ENCODE measurements around the gene MRPL45.
"Not testable (repeated sequence)": the region's sequence is repeated elsewhere in the genome, so short reads cannot be mapped to it uniquely, and the experiment has no call there.

The MRPL45 gene

GRCh38 chr17:38296834-38297517 is at the start of gene MRPL45:
MRPL45 (plus strand) TSS chr17:38297168; CDS start chr17:38297184, 16 bp downstream.
- DNase-seq, result peak; percentile 98

- DNase-seq, result not testable (repeated sequence)
Observed at GRCh38 chr17:38253191-38253590, 43.8 kb upstream of the MRPL45 start.

- DNase-seq, result not testable (repeated sequence)
Observed at GRCh38 chr17:38254357-38254756, 42.6 kb upstream of the MRPL45 start.

- DNase-seq, result peak; percentile 70
Observed at GRCh38 chr17:38257013-38257621, 39.9 kb upstream of the MRPL45 start.

- DNase-seq, result not testable (repeated sequence)
Observed at GRCh38 chr17:38265974-38266506, 30.9 kb upstream of the MRPL45 start.

- DNase-seq, result not testable (repeated sequence)
Observed at GRCh38 chr17:38266571-38266970, 30.4 kb upstream of the MRPL45 start.

GRCh38 chr17:38268138-38268537 is 28.8 kb upstream of the MRPL45 start:
- not testable (repeated sequence) for DNase-seq

- DNase-seq, result not testable (repeated sequence)
Observed at GRCh38 chr17:38269045-38269444, 27.9 kb upstream of the MRPL45 start.

GRCh38 chr17:38269552-38269951 is 27.4 kb upstream of the MRPL45 start:
- DNase-seq, result peak; percentile 24

GRCh38 chr17:38285994-38286393 is 11.0 kb upstream of the MRPL45 start:
- not testable (repeated sequence) for DNase-seq

- DNase-seq, result not testable (repeated sequence)
Observed at GRCh38 chr17:38286501-38287091, 10.4 kb upstream of the MRPL45 start.

- not testable (repeated sequence) for DNase-seq
Observed at GRCh38 chr17:38288217-38288827, 8.6 kb upstream of the MRPL45 start.

- DNase-seq, result not testable (repeated sequence)
Observed at GRCh38 chr17:38289760-38290159, 7.2 kb upstream of the MRPL45 start.

- DNase-seq, result peak; percentile 20
Observed at GRCh38 chr17:38295602-38296365, 1.2 kb upstream of the MRPL45 start.

GRCh38 chr17:38315497-38315896 is 18.5 kb downstream of the MRPL45 start:
- DNase-seq, result no peak

GRCh38 chr17:38317081-38317480 is 20.1 kb downstream of the MRPL45 start:
- DNase-seq, result no peak

GRCh38 chr17:38320482-38320881 is 23.5 kb downstream of the MRPL45 start:
- DNase-seq, result no peak

GRCh38 chr17:38322156-38322779 is 25.3 kb downstream of the MRPL45 start:
- DNase-seq, result peak; percentile 49

- no peak for DNase-seq
Observed at GRCh38 chr17:38322897-38323296, 25.9 kb downstream of the MRPL45 start.

- DNase-seq, result no peak
Observed at GRCh38 chr17:38324141-38324697, 27.3 kb downstream of the MRPL45 start.

GRCh38 chr17:38324772-38325171 is 27.8 kb downstream of the MRPL45 start:
- DNase-seq, result no peak
